ENCODE results near the gene SLC15A4. TPM values are rescaled to one million over a fixed set of nuclear protein-coding genes. Genes with fewer than 3 reads are reported as not detected.

The SLC15A4 gene
- total RNA-seq, 1 donor from 2014 or later = 24.6 TPM

DNA sequence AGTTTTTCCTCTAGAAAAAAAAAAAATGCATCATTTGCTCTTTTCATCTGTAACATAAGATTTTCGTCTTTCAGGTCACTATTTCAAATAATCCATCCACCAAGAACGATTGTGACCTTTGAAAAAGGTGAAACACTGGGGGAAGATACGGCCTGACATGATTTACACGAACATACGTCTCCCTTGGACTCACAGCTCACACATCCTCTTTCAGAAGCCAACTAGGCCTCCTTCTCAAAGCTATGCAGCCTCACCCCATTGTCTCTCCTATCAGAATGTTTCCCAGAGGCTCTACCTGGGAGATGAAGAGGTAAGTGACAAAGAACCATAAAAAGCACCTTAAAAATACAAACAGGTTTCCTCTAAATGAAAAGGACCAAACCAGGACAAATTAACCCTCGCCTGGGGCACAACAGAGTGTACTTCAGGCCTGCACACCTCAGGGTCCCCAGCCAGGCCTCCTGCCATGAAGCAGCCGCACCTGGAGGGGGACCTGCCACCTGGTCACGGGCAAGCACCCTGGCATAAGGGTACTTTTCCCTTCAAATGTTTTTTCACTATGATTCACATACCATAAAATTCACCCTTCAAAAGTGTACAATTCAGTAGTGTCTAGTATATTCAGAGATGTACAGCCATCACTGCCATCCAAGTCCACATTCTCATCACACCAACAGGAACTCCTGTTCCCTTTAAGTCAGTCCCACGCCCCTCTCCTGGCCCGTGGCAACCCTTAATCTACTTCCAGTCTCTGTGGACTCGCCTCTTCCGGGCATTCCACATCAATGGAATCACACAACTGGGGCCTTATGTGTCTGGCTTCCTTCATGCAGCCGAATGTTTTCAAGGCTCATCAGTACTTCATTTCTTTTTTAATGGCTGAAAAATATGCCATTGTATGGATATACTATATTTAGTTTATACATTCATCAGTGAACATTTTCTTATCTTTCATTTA, 5.4 kb downstream of the SLC15A4 start:
- peaks cover 29% of the 10 kb centered on the region for H3K36me3 Mint-ChIP-seq
- H3K4me1 Mint-ChIP-seq (ENCODE audit: unreplicated experiment) = peaks cover 46% of the 10 kb centered on the region
- no peaks in the 10 kb centered on the region for H3K9me3 Mint-ChIP-seq
- H3K27ac Mint-ChIP-seq = peak overlapping the region; percentile 82
- no peak for DNase-seq (ENCODE audit: extremely low spot score, unreplicated experiment)
- H3K4me3 Mint-ChIP-seq = peak overlapping the region; percentile 3
- H3K27me3 Mint-ChIP-seq = no peaks in the 10 kb centered on the region
- TF ChIP-seq, protein P1, sequence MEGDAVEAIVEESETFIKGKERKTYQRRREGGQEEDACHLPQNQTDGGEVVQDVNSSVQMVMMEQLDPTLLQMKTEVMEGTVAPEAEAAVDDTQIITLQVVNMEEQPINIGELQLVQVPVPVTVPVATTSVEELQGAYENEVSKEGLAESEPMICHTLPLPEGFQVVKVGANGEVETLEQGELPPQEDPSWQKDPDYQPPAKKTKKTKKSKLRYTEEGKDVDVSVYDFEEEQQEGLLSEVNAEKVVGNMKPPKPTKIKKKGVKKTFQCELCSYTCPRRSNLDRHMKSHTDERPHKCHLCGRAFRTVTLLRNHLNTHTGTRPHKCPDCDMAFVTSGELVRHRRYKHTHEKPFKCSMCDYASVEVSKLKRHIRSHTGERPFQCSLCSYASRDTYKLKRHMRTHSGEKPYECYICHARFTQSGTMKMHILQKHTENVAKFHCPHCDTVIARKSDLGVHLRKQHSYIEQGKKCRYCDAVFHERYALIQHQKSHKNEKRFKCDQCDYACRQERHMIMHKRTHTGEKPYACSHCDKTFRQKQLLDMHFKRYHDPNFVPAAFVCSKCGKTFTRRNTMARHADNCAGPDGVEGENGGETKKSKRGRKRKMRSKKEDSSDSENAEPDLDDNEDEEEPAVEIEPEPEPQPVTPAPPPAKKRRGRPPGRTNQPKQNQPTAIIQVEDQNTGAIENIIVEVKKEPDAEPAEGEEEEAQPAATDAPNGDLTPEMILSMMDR (conservative IDR thresholded peaks at IDR 0.05) = no peak

GRCh38 chr12:128817111-128818015, 6.4 kb downstream of the SLC15A4 start:
- H3K36me3 Mint-ChIP-seq = peaks cover 36% of the 10 kb centered on the region
- H3K9me3 Mint-ChIP-seq = no peaks in the 10 kb centered on the region
- H3K4me3 Mint-ChIP-seq = peak overlapping the region; percentile 12
- H3K27ac Mint-ChIP-seq = peak overlapping the region; percentile 82
- TF ChIP-seq, protein P1 (conservative IDR thresholded peaks at IDR 0.05) = no peak
- no peaks in the 10 kb centered on the region for H3K27me3 Mint-ChIP-seq
- no peak for DNase-seq (ENCODE audit: extremely low spot score, unreplicated experiment)
- peaks cover 46% of the 10 kb centered on the region for H3K4me1 Mint-ChIP-seq (ENCODE audit: unreplicated experiment)

DNA sequence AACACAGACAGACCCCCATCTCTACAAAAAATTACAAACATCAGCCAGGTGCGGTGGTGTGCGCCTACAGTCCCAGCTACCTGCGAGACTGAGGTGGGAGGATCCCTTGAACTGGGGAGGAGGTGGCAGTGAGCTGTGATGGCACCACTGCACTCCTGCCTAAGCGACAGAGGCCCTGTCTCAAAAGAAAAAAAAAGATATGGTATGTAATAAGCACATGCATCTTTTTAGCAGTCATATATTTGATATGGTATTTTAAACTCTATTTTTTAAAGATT, 7.2 kb downstream of the SLC15A4 start:
- Mint-ChIP-seq H3K36me3 (peaks cover 34% of the 10 kb centered on the region), H3K4me1 (ENCODE audit: unreplicated experiment) (peaks cover 41% of the 10 kb centered on the region), H3K4me3 (no peak overlapping the region), H3K27ac (no peak overlapping the region), H3K9me3 (no peaks in the 10 kb centered on the region), H3K27me3 (no peaks in the 10 kb centered on the region)
- TF ChIP-seq, protein P1 (conservative IDR thresholded peaks at IDR 0.05) = no peak
- no peak for DNase-seq (ENCODE audit: extremely low spot score, unreplicated experiment)

DNA sequence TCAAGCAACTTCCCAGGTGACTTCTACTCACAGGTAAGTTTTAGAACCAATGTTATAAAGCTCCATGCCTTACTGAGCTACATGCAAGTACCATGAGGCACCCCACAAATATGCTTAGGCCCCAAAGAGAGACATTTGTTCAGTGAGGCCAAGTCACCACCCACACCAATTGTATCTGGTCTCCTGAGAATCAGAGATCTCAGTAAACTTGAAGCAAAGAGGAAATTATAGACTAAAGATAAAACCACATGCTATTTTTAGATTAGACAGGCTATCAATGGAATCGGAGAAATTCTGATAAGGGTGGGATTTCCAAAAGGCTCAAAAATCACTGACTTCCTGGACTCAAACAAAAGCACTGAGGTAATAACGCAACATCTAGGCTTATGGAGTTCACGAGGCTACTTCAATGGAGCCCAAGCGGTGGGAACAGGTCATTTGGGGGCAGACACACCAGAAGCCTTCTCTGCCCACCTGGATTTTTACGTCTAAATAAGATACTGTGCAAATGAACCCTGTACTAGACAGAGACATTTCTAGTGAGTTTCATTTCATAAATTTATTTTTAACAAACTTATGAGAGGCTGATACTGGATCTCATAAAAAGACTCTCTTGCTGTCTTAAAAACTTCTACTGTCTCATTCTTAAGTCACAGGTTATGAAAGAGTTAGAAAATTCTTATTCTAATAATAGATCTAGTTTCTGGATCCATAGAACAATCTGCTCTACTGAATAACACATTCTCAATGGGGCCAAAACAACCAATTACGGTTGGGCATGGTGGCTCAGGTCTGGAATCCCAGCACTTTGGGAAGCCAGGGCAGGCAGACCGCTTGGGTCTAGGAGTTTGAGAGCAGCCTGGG, 7.7 kb downstream of the SLC15A4 start:
- Mint-ChIP-seq H3K27me3 (no peaks in the 10 kb centered on the region), H3K27ac (no peak overlapping the region), H3K9me3 (no peaks in the 10 kb centered on the region), H3K4me3 (no peak overlapping the region), H3K4me1 (ENCODE audit: unreplicated experiment) (peaks cover 39% of the 10 kb centered on the region), H3K36me3 (peaks cover 31% of the 10 kb centered on the region)
- DNase-seq (ENCODE audit: extremely low spot score, unreplicated experiment) = no peak
- TF ChIP-seq, protein P1 (conservative IDR thresholded peaks at IDR 0.05) = no peak
